Stimulated activated CD4-positive, alpha-beta T cell treated with anti-CD3 and anti-CD28 coated beads, Interleukin-15, amount 100 ng/mL, for 24 hours (primary cell): Measurements from ENCODE around the gene OR2V2.

Experiments
- DNase-seq: peaks from one replicate; pipeline ENCODE4 v3.0.0-alpha.2; 2020

Gene OR2V2

GRCh38 chr5:181192337-181193046 is 45.1 kb downstream of the OR2V2 start:
- DNase-seq = no peak

- no peak for DNase-seq
Observed at GRCh38 chr5:181193656-181194055, 46.3 kb downstream of the OR2V2 start.

GRCh38 chr5:181194489-181195248 is 47.3 kb downstream of the OR2V2 start:
- no peak for DNase-seq

- no peak for DNase-seq
Observed at GRCh38 chr5:181195249-181195761, 47.9 kb downstream of the OR2V2 start.

DNA sequence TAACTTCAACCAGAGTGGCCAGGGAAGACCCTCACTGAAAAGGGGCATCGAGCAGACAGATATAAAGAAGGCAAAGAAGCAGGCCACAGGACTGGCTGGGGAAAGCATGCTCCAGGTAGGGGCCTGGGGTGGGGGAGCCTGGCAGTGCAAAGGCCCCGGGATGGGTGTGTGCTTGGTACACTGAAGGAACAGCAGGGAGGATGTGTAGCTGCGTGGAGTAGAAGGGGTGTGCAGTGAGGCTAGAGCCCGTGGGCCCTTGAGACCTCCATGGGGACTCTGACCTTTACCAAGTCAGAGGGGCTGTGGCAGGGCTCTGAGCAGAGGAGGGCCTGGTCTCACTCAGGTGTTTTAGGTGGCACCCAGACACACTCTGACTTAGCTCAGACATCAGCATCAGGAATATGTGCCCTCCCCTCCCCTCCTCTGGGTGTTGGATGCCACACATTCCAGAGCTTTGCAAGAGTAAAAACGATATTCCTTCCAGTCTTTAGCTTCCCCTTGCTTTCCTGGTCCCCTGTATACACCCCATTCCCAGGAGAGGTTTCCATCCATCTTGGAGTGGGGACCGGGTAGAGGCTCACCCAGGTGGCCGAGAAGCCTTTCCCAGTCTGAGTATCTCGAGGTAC is 50.1 kb downstream of the OR2V2 start:
- no peak for DNase-seq

DNA sequence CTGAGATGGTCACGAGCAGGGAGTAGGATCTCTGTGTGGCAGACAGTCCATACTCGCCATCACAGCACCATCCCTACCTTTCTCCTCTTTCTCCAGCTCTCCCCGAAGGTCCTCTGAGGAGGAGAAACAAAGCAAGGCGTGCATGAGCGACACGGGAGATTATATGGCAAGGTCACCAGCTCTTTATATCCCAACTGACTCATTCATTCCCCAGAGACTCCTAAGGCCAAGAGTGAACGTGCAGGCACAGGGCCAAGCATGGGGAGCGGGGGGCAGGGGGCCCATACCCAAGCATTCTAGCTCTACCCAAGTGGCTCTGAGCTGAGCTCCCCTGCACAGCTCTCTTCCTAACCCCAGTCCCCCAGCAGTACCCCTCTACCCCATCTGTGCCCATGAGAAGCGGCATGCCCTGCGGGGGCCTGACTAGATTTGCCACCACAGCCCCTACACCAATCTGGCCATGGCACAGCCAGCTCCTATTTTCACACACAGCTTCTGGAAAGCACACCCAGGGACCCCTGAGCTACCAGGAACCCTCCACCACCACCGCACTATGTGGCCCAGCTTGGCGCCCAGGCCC is 50.8 kb downstream of the OR2V2 start:
- DNase-seq = no peak

GRCh38 chr5:181198905-181199519 is 51.6 kb downstream of the OR2V2 start:
- no peak for DNase-seq

DNA sequence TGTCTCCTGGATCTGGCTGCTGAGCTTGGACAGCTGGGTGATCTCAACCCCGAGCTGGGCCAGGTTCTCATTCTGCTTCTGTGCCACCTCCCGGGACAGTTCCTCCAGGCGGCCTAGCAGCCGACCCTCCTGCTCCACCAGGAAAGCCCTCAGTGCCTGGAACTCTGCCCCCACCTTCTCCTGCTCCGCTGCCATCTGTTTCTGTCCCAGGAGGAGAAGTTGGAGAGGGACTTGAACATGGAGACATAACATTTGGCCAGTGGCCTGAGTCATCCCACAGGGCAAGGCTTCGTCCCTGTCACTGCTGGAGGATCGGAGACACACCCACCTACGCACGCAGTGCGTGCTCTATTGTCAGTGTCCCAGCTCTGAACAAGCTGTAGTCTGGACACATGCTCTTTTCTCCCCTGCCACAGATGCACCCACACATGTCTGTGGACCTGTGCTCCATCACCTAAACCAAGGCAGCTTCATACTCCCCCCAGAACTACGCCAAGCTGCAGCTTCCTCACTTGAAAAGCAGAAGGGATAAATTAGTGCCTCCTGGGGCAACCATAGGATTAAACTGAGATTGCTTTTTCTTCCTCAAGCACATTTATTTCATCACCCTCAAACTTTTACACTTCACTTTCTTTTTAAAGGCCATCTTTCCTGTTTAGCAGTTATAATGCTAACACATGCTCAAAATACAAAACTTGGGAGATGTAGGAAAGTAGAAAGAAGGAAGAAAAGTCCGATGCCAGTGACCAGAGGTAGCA is 52.7 kb downstream of the OR2V2 start:
- no peak for DNase-seq

- no peak for DNase-seq
Observed at GRCh38 chr5:181200816-181201215, 53.4 kb downstream of the OR2V2 start.

DNA sequence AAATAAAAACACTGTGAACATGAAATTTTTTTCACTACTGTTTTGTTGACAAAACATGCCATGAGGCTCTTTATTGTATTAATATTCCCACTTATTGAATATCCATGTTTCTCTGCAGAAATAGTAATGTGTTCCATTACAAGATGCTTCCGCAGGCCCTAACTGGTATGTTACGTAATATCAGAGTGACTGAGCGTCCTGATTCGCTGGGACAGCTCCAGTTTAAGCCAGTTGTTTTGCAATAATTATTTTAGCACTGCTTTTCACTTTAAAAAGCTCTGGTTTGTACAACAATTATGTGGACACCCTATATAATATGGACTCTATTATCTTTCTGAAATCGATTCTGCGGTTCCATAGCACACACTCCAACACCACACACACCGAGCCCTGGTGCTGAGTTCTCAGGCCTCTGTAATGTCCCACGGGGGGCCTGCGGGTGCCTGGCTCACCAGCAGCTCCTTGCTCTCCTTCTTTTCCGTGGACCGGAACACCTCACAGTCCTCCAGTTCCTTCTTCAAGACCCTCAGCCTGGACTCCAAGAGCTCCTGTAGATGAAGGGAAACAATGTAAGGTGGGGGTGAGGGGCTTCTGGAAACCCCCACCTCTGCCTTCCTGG is 55.8 kb downstream of the OR2V2 start:
- DNase-seq = no peak

- peak; percentile 38 for DNase-seq
Observed at GRCh38 chr5:181203777-181204112, 56.4 kb downstream of the OR2V2 start.

DNA sequence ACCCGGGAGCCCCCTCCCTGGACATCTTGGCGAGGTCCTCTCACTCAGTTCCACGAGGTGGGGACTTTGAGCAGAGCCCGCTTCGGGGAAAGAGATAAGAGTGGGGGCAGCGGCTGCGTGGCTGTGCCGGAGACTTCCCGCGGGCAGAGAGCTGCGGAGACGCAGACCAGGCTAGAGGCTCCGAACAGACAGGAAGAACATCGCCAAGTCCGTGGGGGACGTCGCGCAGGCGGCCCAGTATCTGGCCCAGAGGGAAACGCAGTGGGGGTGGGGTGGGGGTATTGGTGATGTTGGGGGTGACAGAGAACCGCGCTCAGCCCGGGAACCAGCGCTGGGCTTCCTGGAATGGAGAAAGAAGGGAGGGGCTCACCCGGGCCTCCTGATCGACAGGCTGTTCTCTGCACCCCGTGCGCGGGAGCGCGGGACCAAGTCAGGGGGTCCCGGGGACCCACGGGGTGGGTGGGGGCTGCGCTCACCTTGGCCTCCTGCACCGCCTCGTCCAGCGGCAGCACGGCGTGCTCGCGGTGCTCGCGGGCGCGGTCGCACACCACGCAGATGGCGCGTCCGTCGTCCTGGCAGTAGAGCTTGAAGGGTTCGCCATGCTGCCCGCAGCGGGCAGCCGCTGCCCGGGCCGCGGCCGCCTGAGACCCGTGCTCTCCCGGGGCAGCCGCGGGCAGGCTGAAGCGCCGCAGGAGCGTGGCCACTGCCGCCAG is 56.9 kb downstream of the OR2V2 start:
- DNase-seq = peak; percentile 42

GRCh38 chr5:181204826-181205760 is 57.7 kb downstream of the OR2V2 start, which contains the start of gene TRIM7:
TRIM7 (minus strand) TSS chr5:181205196; CDS start chr5:181205110, 86 bp downstream.
- DNase-seq = peak; percentile 63

- DNase-seq = peak; percentile 54
Observed at GRCh38 chr5:181205761-181206649, 58.6 kb downstream of the OR2V2 start.

DNA sequence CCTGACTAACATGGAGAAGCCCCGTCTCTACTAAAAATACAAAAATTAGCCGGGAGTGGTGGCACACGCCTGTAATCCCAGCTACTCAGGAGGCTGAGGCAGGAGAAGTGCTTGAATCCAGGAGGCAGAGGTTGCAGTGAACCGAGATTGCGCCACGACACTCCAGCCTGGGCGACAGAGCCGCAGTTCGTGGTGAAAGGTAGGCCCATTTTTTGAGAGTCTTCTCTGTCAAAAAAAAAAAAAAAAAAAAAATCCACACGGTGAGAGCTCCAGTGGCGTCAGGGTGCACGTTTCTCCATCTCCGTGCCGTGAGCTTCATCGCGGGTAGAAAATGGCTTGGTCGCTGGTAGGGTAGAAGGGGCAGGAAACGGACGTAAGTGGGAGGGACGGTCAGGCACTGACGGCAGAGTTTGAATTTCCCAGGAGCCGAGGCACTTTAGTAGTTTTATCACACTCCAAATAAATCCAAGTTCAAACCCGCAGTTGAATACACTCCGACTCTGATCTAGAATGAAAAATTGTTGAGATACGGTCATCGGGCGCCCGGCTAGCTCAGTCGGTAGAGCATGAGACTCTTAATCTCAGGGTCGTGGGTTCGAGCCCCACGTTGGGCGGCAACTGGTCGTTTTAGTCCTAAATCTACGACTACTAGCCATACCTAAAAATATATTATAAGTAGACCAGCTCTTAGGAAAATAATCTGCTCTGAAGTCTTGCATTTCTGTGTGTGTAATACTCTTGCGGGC is 60.0 kb downstream of the OR2V2 start:
- peak; percentile 95 for DNase-seq

GRCh38 chr5:181207960-181208253 is 60.5 kb downstream of the OR2V2 start:
- no peak for DNase-seq
